K562 (cell line): Measurements from ENCODE around the gene ZFYVE27. TPM values are rescaled to one million over a fixed set of nuclear protein-coding genes. Genes with fewer than 3 reads are reported as not detected.

ENCODE experiments used
- ATAC-seq: fragments of 200-7000 bp; cut with Tn5 transposase; 3 replicates; pipeline ENCODE4 v1.9.1; 2020; ENCODE audit warnings: moderate library complexity
- BruUV-seq: library from RNA; stranded (reverse); fragments of 400-500 nt; replicated peaks from 2 replicates; lab custom pipeline; 2021; lab: Mats Ljungman, UMichigan
- CTCF ChIA-PET: fragments of 300-600 bp; formaldehyde crosslinking; extraction: SDS; loops from one replicate; lab custom pipeline; 2021; ENCODE audit warnings: low intra/inter-chr PET ratio; lab: Yijun Ruan, JAX
- POLR2A ChIA-PET: fragments of 300-600, 350-650 bp; sonication (Branson Sonifier 250); formaldehyde crosslinking; extraction: SDS; loops from one replicate; lab custom pipeline; 2021; ENCODE audit warnings: antibody characterized with exemption, inconsistent platforms; lab: Yijun Ruan, JAX
- DNase-seq, 4 experiments: peaks; one replicate each; pipeline versions ENCODE4 v3.0.0 to v3.0.0-alpha.2; 2011 to 2018; ENCODE audit warnings: low spot score in 3 of 4, mixed read lengths in 3 of 4; ENCODE audit errors: extremely low read depth in 1 of 4
- FAIRE-seq: peaks from 2 replicates; lab custom pipeline; 2011; peaks lifted over from hg19 to GRCh38; lab: Jason Lieb, UNC
- H2AFZ ChIP-seq: 2 replicates; pipeline ENCODE4 v1.6.0; 2011; ENCODE audit warnings: low read depth, low read length, control low read depth, inconsistent platforms
- H3K27ac ChIP-seq: fragments of 200-600 bp; 3 replicates; pipeline ENCODE4 v1.8.0; 2011; ENCODE audit warnings: low read depth, mild to moderate bottlenecking, control low read depth, inconsistent platforms, low read length, moderate library complexity, mixed read lengths; ENCODE audit errors: extremely low read depth
- H3K27me3 ChIP-seq, 2 experiments: fragments of 300-600 bp in 1 of 2; 2 replicates in 1 of 2; 3 replicates in 1 of 2; pipeline versions ENCODE4 v1.6.0 to v1.8.0; 2011; ENCODE audit warnings: inconsistent platforms in 2 of 2, low read length in 2 of 2, mild to moderate bottlenecking in 1 of 2, mixed read lengths in 1 of 2, moderate library complexity in 1 of 2; ENCODE audit not compliant: control insufficient read depth in 2 of 2, insufficient read depth in 2 of 2
- H3K36me3 ChIP-seq: fragments of 300-600 bp; 3 replicates; pipeline ENCODE4 v1.8.0; 2011; ENCODE audit warnings: mild to moderate bottlenecking, low read length, inconsistent platforms; ENCODE audit not compliant: control insufficient read depth, insufficient read depth
- H3K4me1 ChIP-seq, 2 experiments: fragments of 200-600 bp in 1 of 2; replicated peaks in 1 of 2; 2 replicates in 1 of 2; 3 replicates in 1 of 2; pipeline versions ENCODE4 v1.5.1 to v1.8.0; 2011; ENCODE audit warnings: inconsistent platforms in 2 of 2, low read length in 2 of 2, mild to moderate bottlenecking in 1 of 2, mixed read lengths in 1 of 2, moderate library complexity in 1 of 2; ENCODE audit not compliant: control insufficient read depth in 2 of 2, insufficient read depth in 2 of 2
- H3K4me2 ChIP-seq: 2 replicates; pipeline ENCODE4 v1.6.1; 2011; ENCODE audit warnings: low read length, control low read depth, inconsistent platforms, mixed read lengths; ENCODE audit not compliant: insufficient read depth
- H3K4me3 ChIP-seq: fragments of 200-600 bp; sonication (generic), shearing (Covaris generic); 2 replicates; pipeline ENCODE4 v1.5.1; 2016; ENCODE audit warnings: control low read depth, inconsistent platforms
- H3K79me2 ChIP-seq: fragments of 200-600 bp; 3 replicates; pipeline ENCODE4 v1.8.0; 2011; ENCODE audit warnings: low read length, inconsistent platforms; ENCODE audit not compliant: control insufficient read depth, insufficient read depth
- H3K9ac ChIP-seq, 2 experiments: 2 replicates each; pipeline versions ENCODE4 v1.6.0 to v1.6.1; 2011; ENCODE audit warnings: low read depth in 2 of 2, low read length in 2 of 2, control low read depth in 1 of 2, inconsistent platforms in 1 of 2, mild to moderate bottlenecking in 1 of 2, mixed read lengths in 1 of 2; ENCODE audit not compliant: insufficient read depth in 1 of 2
- H3K9me1 ChIP-seq: one replicate; pipeline ENCODE4 v1.6.0; 2011; ENCODE audit warnings: inconsistent platforms, mild to moderate bottlenecking, low read length, moderate library complexity; ENCODE audit not compliant: control insufficient read depth, insufficient read depth
- H3K9me3 ChIP-seq: replicated peaks from 2 replicates; pipeline ENCODE4 v1.5.1; 2011; ENCODE audit warnings: low read depth, low read length, inconsistent platforms; ENCODE audit not compliant: control insufficient read depth, insufficient read depth
- H4K20me1 ChIP-seq: replicated peaks from 2 replicates; pipeline ENCODE4 v1.6.1; 2011; ENCODE audit warnings: low read length, inconsistent platforms, mixed read lengths; ENCODE audit not compliant: control insufficient read depth, insufficient read depth
- BRD4 ChIP-seq: fragments of 200-600 bp; sonication (generic); IDR thresholded peaks from 2 replicates; pipeline ENCODE4 v1.6.1; 2017; ENCODE audit warnings: inconsistent platforms
- DACH1 ChIP-seq: fragments of 450-650 bp; IDR thresholded peaks from 2 replicates; pipeline ENCODE4 v1.6.1; 2018; ENCODE audit not compliant: partially characterized antibody
- HCFC1 ChIP-seq: IDR thresholded peaks from 2 replicates; pipeline ENCODE4 v1.6.1; 2012; ENCODE audit warnings: low read depth, low read length, improper control_type of control experiment
- HNRNPK ChIP-seq: fragments of 200-400 bp; formaldehyde crosslinking; IDR thresholded peaks from one replicate; pipeline ENCODE4 v1.6.1; 2018; ENCODE audit warnings: mild to moderate bottlenecking, low read depth, low read length; ENCODE audit not compliant: poor library complexity, severe bottlenecking
- KDM1A ChIP-seq, 2 experiments: fragments of 450-650 bp; IDR thresholded peaks; 2 replicates each; pipeline ENCODE4 v1.6.1; 2016; ENCODE audit warnings: mild to moderate bottlenecking in 2 of 2
- KHSRP ChIP-seq: fragments of 450-650 bp; IDR thresholded peaks from 2 replicates; pipeline ENCODE4 v1.6.1; 2017
- MCM7 ChIP-seq, 2 experiments: fragments of 450-650 bp; IDR thresholded peaks; 2 replicates each; pipeline ENCODE4 v1.6.1; 2016 to 2018
- NFRKB ChIP-seq: fragments of 450-650 bp; IDR thresholded peaks from 2 replicates; pipeline ENCODE4 v1.6.1; 2016; ENCODE audit warnings: low read depth
- NONO ChIP-seq, 2 experiments: fragments of 200-400 bp in 1 of 2; fragments of 450-650 bp in 1 of 2; formaldehyde crosslinking in 1 of 2; IDR thresholded peaks; 2 replicates each; pipeline ENCODE4 v1.6.1; 2017; ENCODE audit warnings: low read depth in 2 of 2, mild to moderate bottlenecking in 2 of 2, moderate library complexity in 2 of 2, low read length in 1 of 2
- POU5F1 ChIP-seq: fragments of 150-350 bp; IDR thresholded peaks from 2 replicates; pipeline ENCODE4 v1.6.1; 2014; ENCODE audit warnings: borderline replicate concordance, low read length, low read depth, mild to moderate bottlenecking; ENCODE audit not compliant: partially characterized antibody
- PRPF4 ChIP-seq: fragments of 200-400 bp; formaldehyde crosslinking; IDR thresholded peaks from one replicate; pipeline ENCODE4 v1.6.1; 2017; ENCODE audit warnings: low read length, low read depth, mild to moderate bottlenecking; ENCODE audit not compliant: insufficient read depth, poor library complexity, severe bottlenecking
- SMARCC2 ChIP-seq: fragments of 450-650 bp; IDR thresholded peaks from 2 replicates; pipeline ENCODE4 v1.6.1; 2017; ENCODE audit warnings: antibody characterized with exemption, moderate library complexity, mild to moderate bottlenecking, low read depth
- TCF7 ChIP-seq: sonication (generic); IDR thresholded peaks from 2 replicates; pipeline ENCODE4 v1.6.1; 2016; ENCODE audit warnings: antibody characterized with exemption, borderline replicate concordance
- ZNF146 ChIP-seq: IDR thresholded peaks from one replicate; pipeline ENCODE4 v1.6.1; 2018; ENCODE audit warnings: missing compliant biosample characterization; ENCODE audit not compliant: unreplicated experiment
- WGBS: fragments of 100-300 bp; shearing (Covaris generic); methylation state at CpG from one replicate; pipeline ENCODE4 v1.1.6; 2016; ENCODE audit warnings: low coverage, mixed read lengths; ENCODE audit not compliant: insufficient coverage; ENCODE audit errors: missing lambda C conversion rate; 5-methylcytosine and 5-hydroxymethylcytosine counted together
- in situ Hi-C: fragments of 300-500 bp; cut with MboI; formaldehyde crosslinking; loops from 4 replicates; pipeline ENCODE4 v1.15.0; 2018; ENCODE audit warnings: inconsistent platforms, mixed read lengths
- intact Hi-C: fragments of 100-400 bp; cut with micrococcal nuclease; formaldehyde crosslinking; loops from 2 replicates; pipeline ENCODE4 v1.14.2; 2022
- polyA plus RNA-seq, 8 experiments: library from polyadenylated mRNA; depleted of rRNA in 4 of 8; stranded (reverse) in 5 of 8; unstranded in 3 of 8; fragments of >200 nt; fragmentation: Nextera tagmentation in 2 of 8; fragmentation: Illumina TruSeq in 1 of 8; extraction: Ambion mirVana in 2 of 8; extraction: Trizol in 1 of 8; gene quantifications; 2 replicates each; pipeline versions ENCODE4 v1.2.1 to v1.2.3, GENCODE V29; 2011 to 2014; ENCODE audit warnings: inconsistent platforms in 1 of 8, missing spikeins in 1 of 8
- total RNA-seq, 7 experiments: library from RNA; depleted of rRNA in 6 of 7; stranded (reverse); fragments of >200 nt in 6 of 7; fragmentation: Illumina TruSeq in 2 of 7; extraction: Trizol in 2 of 7; gene quantifications; 2 replicates each; pipeline versions ENCODE4 v1.2.1 to v1.2.3, GENCODE V29; 2011 to 2021; ENCODE audit warnings: low replicate concordance in 1 of 7
- TF ChIP-seq, protein P1 (sequence below): fragments of 150-350 bp; conservative IDR thresholded peaks from 2 replicates; pipeline ENCODE4 v1.6.1; 2014; ENCODE audit warnings: low read length
- TF ChIP-seq, protein P2 (sequence below), 2 experiments: fragments of 450-650 bp in 1 of 2; sonication (generic) in 1 of 2; formaldehyde crosslinking; conservative IDR thresholded peaks; 2 replicates each; pipeline versions ENCODE4 v1.4.0 to v1.8.1; 2020 to 2022; ENCODE audit warnings: mild to moderate bottlenecking in 1 of 2, missing genetic modification reagents in 1 of 2

The ZFYVE27 gene
- total and polyA plus RNA-seq, 9 of the 15 experiments (the other 6 are each of a cell fraction or from before 2014, with no cell fraction given): 0.81 to 21.9 (median 15.3) TPM

DNA sequence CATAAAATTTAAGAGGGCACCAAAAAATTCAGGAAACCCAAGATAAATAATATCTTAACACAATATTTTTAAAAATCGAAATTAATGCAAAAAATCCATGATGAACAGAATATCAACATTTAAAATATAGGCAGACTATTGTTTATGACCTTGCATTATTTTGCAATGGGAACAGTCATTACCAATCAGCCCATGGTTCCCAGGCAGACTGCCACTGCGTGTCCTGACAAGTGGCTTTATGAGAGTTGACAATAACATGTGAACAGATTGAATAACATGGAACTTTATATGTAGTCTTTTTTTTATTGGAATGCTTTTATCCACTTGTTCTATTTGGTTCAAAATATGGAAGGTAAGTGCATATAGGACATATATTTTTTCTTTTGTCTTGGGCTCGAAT lies 46.8 kb upstream of the ZFYVE27 start:
- no TSS peak for BruUV-seq
- ChIA-PET POLR2A (no interaction called here), CTCF (no interaction called here)
- Histone ChIP-seq H3K79me2 (peaks cover 17% of the 10 kb centered on the region), H3K4me2 (no peak overlapping the region), H3K9ac (no peak overlapping the region; a peak in 1 of 4 replicates), H4K20me1 (no peaks in the 10 kb centered on the region), H3K4me3 (no peak overlapping the region), H3K9me1 (no peaks in the 10 kb centered on the region), H3K9me3 (no peaks in the 10 kb centered on the region), H3K27ac (peak overlapping the region; percentile 66; the same call in 2 of the 3 replicates), H3K27me3 (no peaks in the 10 kb centered on the region), H2AFZ (peak overlapping the region; percentile 89), H3K4me1 (peaks cover 28 to 38% of the 10 kb centered on the region in 2 experiments; a peak in 4 of 5 replicates), H3K36me3 (no peaks in the 10 kb centered on the region)
- no peak for ATAC-seq
- no peak for DNase-seq
- 64% methylated on average over 3 of the region's 3 CpGs for WGBS
- in situ Hi-C loops (no loop called here), intact Hi-C loops (no loop called here)
- FAIRE-seq: no peak
- TF ChIP-seq MCM7 (IDR thresholded peaks at IDR 0.05) (no peak), POU5F1 (no peak), TCF7 (no peak), SMARCC2 (no peak), NFRKB (no peak), HNRNPK (no peak), DACH1 (no peak), KDM1A (IDR thresholded peaks at IDR 0.05) (no peak), ZNF146 (CRISPR knock-in tag) (no peak), NONO (IDR thresholded peaks at IDR 0.05; ENCODE audit: low read depth in 2 of 2, low read length in 1 of 2) (no peak), BRD4 (no peak), KHSRP (no peak), PRPF4 (no peak), HCFC1 (no peak)
- TF ChIP-seq, protein P1, sequence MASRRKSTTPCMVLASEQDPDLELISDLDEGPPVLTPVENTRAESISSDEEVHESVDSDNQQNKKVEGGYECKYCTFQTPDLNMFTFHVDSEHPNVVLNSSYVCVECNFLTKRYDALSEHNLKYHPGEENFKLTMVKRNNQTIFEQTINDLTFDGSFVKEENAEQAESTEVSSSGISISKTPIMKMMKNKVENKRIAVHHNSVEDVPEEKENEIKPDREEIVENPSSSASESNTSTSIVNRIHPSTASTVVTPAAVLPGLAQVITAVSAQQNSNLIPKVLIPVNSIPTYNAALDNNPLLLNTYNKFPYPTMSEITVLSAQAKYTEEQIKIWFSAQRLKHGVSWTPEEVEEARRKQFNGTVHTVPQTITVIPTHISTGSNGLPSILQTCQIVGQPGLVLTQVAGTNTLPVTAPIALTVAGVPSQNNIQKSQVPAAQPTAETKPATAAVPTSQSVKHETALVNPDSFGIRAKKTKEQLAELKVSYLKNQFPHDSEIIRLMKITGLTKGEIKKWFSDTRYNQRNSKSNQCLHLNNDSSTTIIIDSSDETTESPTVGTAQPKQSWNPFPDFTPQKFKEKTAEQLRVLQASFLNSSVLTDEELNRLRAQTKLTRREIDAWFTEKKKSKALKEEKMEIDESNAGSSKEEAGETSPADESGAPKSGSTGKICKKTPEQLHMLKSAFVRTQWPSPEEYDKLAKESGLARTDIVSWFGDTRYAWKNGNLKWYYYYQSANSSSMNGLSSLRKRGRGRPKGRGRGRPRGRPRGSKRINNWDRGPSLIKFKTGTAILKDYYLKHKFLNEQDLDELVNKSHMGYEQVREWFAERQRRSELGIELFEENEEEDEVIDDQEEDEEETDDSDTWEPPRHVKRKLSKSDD: no peak
- TF ChIP-seq, protein P2, sequence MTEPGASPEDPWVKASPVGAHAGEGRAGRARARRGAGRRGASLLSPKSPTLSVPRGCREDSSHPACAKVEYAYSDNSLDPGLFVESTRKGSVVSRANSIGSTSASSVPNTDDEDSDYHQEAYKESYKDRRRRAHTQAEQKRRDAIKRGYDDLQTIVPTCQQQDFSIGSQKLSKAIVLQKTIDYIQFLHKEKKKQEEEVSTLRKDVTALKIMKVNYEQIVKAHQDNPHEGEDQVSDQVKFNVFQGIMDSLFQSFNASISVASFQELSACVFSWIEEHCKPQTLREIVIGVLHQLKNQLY (CRISPR knock-in tag; conservative IDR thresholded peaks at IDR 0.05): no peak
